Astrocyte (in vitro differentiated cells and primary cell): ENCODE measurements around the gene NMU.

Experiments
- EZH2 ChIP-seq: IDR thresholded peaks from 2 replicates; pipeline ENCODE4 v1.6.1; 2012; ENCODE audit warnings: mild to moderate bottlenecking, low read length, inconsistent platforms; ENCODE audit not compliant: insufficient read depth
- TF ChIP-seq, protein P1 (sequence below): IDR thresholded peaks from 2 replicates; pipeline ENCODE4 v1.5.1; 2011; ENCODE audit warnings: low read depth, mild to moderate bottlenecking, inconsistent platforms, low read length, moderate library complexity; ENCODE audit not compliant: insufficient read depth

DNA sequence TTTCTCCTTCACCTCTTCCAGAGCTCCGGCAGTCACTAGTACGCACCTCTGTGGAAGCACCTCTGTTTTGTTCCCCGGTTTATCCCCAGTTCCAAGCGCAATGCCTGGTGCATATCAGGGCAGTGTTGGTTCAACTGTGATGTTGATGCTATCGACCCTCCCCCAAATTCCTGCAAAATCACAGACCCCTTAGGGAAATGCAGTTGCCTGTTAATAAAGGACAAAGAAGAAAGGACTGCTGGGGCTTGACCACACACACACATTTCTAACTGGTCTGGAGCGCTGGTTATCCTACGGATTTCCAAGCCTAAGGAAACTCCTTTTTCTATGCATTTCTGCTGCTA is 530 bp upstream of the NMU start:
- TF ChIP-seq, protein P1, sequence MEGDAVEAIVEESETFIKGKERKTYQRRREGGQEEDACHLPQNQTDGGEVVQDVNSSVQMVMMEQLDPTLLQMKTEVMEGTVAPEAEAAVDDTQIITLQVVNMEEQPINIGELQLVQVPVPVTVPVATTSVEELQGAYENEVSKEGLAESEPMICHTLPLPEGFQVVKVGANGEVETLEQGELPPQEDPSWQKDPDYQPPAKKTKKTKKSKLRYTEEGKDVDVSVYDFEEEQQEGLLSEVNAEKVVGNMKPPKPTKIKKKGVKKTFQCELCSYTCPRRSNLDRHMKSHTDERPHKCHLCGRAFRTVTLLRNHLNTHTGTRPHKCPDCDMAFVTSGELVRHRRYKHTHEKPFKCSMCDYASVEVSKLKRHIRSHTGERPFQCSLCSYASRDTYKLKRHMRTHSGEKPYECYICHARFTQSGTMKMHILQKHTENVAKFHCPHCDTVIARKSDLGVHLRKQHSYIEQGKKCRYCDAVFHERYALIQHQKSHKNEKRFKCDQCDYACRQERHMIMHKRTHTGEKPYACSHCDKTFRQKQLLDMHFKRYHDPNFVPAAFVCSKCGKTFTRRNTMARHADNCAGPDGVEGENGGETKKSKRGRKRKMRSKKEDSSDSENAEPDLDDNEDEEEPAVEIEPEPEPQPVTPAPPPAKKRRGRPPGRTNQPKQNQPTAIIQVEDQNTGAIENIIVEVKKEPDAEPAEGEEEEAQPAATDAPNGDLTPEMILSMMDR: no peak
- no peak for TF ChIP-seq EZH2
